ENCODE data around the gene PTDSS2. TPM values are rescaled to one million over a fixed set of nuclear protein-coding genes. Genes with fewer than 3 reads are reported as not detected.
"Not testable (repeated sequence)": the region's sequence is repeated elsewhere in the genome, so short reads cannot be mapped to it uniquely, and the experiment has no call there.

The PTDSS2 gene
- total and polyA plus RNA-seq, 10 donors: 11.0 to 40.7 (median 25.7) TPM

- DNase-seq: peak; percentile 75
- 93 to 97% (median 94%) methylated on average over 23 to 24 of the region's 24 CpGs for WGBS, 5 donors
- Histone ChIP-seq H3K27ac (no peak overlapping the region), H3K4me3 (no peak overlapping the region), H3K27me3 (replicated peaks in 1 of 7) (no peaks in the 10 kb centered on the region), H3K9me3 (no peaks in the 10 kb centered on the region), H3K4me1 (peaks cover 0 to 11% (median 0%) of the 10 kb centered on the region in 6 donors), H3K36me3 (peaks cover 0 to 52% (median 8%) of the 10 kb centered on the region in 6 donors)
- TF ChIP-seq POLR2A (IDR thresholded peaks at IDR 0.05): no peak
- no peak for TF ChIP-seq POLR2AphosphoS5 (IDR thresholded peaks at IDR 0.05)
- no peak for TF ChIP-seq CTCF (IDR thresholded peaks at IDR 0.05 in 8 of 11, conservative IDR thresholded peaks at IDR 0.05 in 3 of 11)
- intact Hi-C loops (cut with DNase I; ENCODE audit: low total_unique reads): no loop called here
Observed at GRCh38 chr11:464316-464715, 14.2 kb downstream of the PTDSS2 start.

GRCh38 chr11:465896-466530 is 15.9 kb downstream of the PTDSS2 start:
- Histone ChIP-seq H3K36me3 (peaks cover 0 to 35% (median under 1%) of the 10 kb centered on the region in 6 donors), H3K4me1 (peaks cover 0 to 26% (median 11%) of the 10 kb centered on the region in 6 donors), H3K27ac (no peak overlapping the region), H3K27me3 (replicated peaks in 1 of 7) (no peaks in the 10 kb centered on the region), H3K9me3 (no peaks in the 10 kb centered on the region), H3K4me3 (no peak overlapping the region)
- no peak for DNase-seq
- intact Hi-C loops (cut with DNase I; ENCODE audit: low total_unique reads): no loop called here
- no peak for TF ChIP-seq POLR2AphosphoS5 (IDR thresholded peaks at IDR 0.05)
- no peak for TF ChIP-seq CTCF (IDR thresholded peaks at IDR 0.05 in 8 of 11, conservative IDR thresholded peaks at IDR 0.05 in 3 of 11)
- TF ChIP-seq POLR2A (IDR thresholded peaks at IDR 0.05): no peak
- 51 to 64% (median 61%) methylated on average over 9 of the region's 9 CpGs for WGBS, 5 donors

- no peak overlapping the region for H3K4me3 ChIP-seq
- H3K27ac ChIP-seq: peak overlapping the region in 4 of 8 donors; percentile 32 to 85 (median 78)
- H3K9me3 ChIP-seq: no peaks in the 10 kb centered on the region
- no peaks in the 10 kb centered on the region for H3K27me3 ChIP-seq (replicated peaks in 1 of 7)
- peaks cover 0 to 17% (median 0%) of the 10 kb centered on the region in 6 donors for H3K36me3 ChIP-seq
- peaks cover 0 to 29% (median 11%) of the 10 kb centered on the region in 6 donors for H3K4me1 ChIP-seq
- no peak for DNase-seq
- TF ChIP-seq POLR2AphosphoS5 (IDR thresholded peaks at IDR 0.05) (no peak), POLR2A (IDR thresholded peaks at IDR 0.05) (no peak)
- intact Hi-C loops (cut with DNase I; ENCODE audit: low total_unique reads): no loop called here
- 84 to 94% (median 85%) methylated on average over 10 to 12 of the region's 12 CpGs for WGBS, 5 donors
Observed at GRCh38 chr11:468036-468435, 18.0 kb downstream of the PTDSS2 start.

GRCh38 chr11:468493-468892 is 18.4 kb downstream of the PTDSS2 start:
- DNase-seq: no peak
- Histone ChIP-seq H3K4me3 (no peak overlapping the region), H3K4me1 (peaks cover 0 to 29% (median 11%) of the 10 kb centered on the region in 6 donors), H3K36me3 (peaks cover 0 to 17% (median 0%) of the 10 kb centered on the region in 6 donors), H3K27ac (peak overlapping the region in 4 of 8 donors; percentile 32 to 85 (median 78)), H3K9me3 (no peaks in the 10 kb centered on the region), H3K27me3 (replicated peaks in 1 of 7) (no peaks in the 10 kb centered on the region)
- 82 to 93% (median 84%) methylated on average over 6 of the region's 6 CpGs for WGBS, 5 donors
- intact Hi-C loops (cut with DNase I; ENCODE audit: low total_unique reads): no loop called here
- TF ChIP-seq CTCF (IDR thresholded peaks at IDR 0.05 in 8 of 11, conservative IDR thresholded peaks at IDR 0.05 in 3 of 11) (no peak), POLR2A (IDR thresholded peaks at IDR 0.05) (no peak), POLR2AphosphoS5 (IDR thresholded peaks at IDR 0.05) (no peak)

- Histone ChIP-seq H3K4me1 (peaks cover 0 to 29% (median 11%) of the 10 kb centered on the region in 6 donors), H3K36me3 (peaks cover 0 to 12% (median 0%) of the 10 kb centered on the region in 6 donors), H3K27ac (peak overlapping the region in 7 of 8 donors; percentile 74 to 85 (median 80)), H3K4me3 (peak overlapping the region in 1 of 8 donors; percentile 11)
- DNase-seq; intact Hi-C loops (cut with DNase I; ENCODE audit: low total_unique reads); H3K27me3 ChIP-seq (replicated peaks in 1 of 7); H3K9me3 ChIP-seq: not testable (repeated sequence)
- WGBS, 5 donors: 73 to 78% (median 74%) methylated on average over 18 to 19 of the region's 19 CpGs
Observed at GRCh38 chr11:469026-469683, 19.1 kb downstream of the PTDSS2 start.
